HCT116 (cell line): Measurements from ENCODE around the gene SIDT1. TPM values are rescaled to one million over a fixed set of nuclear protein-coding genes. Genes with fewer than 3 reads are reported as not detected.

ENCODE experiments used
- ATAC-seq: fragments of 200-7000 bp; cut with Tn5 transposase; 2 replicates; pipeline ENCODE4 v1.9.1; 2020; ENCODE audit warnings: mild to moderate bottlenecking, moderate library complexity
- BruUV-seq: library from RNA; stranded (reverse); fragments of 400-500 nt; replicated peaks from 2 replicates; lab custom pipeline; 2021; lab: Mats Ljungman, UMichigan
- CTCF ChIA-PET: fragments of 300-600 bp; sonication (Branson Sonifier 250); formaldehyde crosslinking; loops from one replicate; lab custom pipeline; 2021; ENCODE audit warnings: antibody characterized with exemption; lab: Charles Lee
- POLR2A ChIA-PET: fragments of 300-600, 350-600 bp; sonication (Branson Sonifier 250); formaldehyde crosslinking; loops from one replicate; lab custom pipeline; 2021; ENCODE audit warnings: antibody characterized with exemption; lab: Charles Lee
- RAD21 ChIA-PET, 2 experiments: fragments of 300-600 bp; sonication (Branson Sonifier 250); formaldehyde crosslinking; loops; one replicate each; lab custom pipeline; 2023; ENCODE audit warnings: low total read pairs in 2 of 2; ENCODE audit not compliant: uncharacterized antibody in 2 of 2, unreplicated experiment in 2 of 2, low non-redundant PET in 1 of 2; lab: Charles Lee
- DNase-seq: peaks from one replicate; pipeline ENCODE4 v3.0.0-alpha.2; 2010; ENCODE audit warnings: low read depth, low spot score
- H2AFZ ChIP-seq: fragments of 200-600 bp; shearing (Covaris generic), sonication (generic); 2 replicates; pipeline ENCODE4 v1.6.1; 2017; ENCODE audit warnings: low read depth, mixed run types, mixed read lengths, antibody characterized with exemption, low read length; ENCODE audit not compliant: poor library complexity, severe bottlenecking
- H3K27ac ChIP-seq: 2 replicates; pipeline ENCODE4 v1.5.1; 2012; ENCODE audit warnings: low read depth, low read length
- H3K27me3 ChIP-seq: fragments of 200-600 bp; sonication (generic); 2 replicates; pipeline ENCODE4 v1.6.1; 2016; ENCODE audit warnings: mixed run types, low read length, mixed read lengths; ENCODE audit not compliant: insufficient read depth
- H3K36me3 ChIP-seq, 2 experiments: fragments of 200-500 bp in 1 of 2; fragments of 200-600 bp in 1 of 2; sonication (Bioruptor generic) in 1 of 2; sonication (generic) in 1 of 2; 2 replicates each; pipeline versions ENCODE4 v1.5.1 to v1.6.1; 2014 to 2016; ENCODE audit warnings: low read length in 2 of 2, inconsistent platforms in 1 of 2, mixed read lengths in 1 of 2, mixed run types in 1 of 2; ENCODE audit not compliant: insufficient read depth in 2 of 2, control insufficient read depth in 1 of 2
- H3K4me1 ChIP-seq, 2 experiments: fragments of 200-600 bp in 1 of 2; sonication (generic) in 1 of 2; 2 replicates each; pipeline versions ENCODE4 v1.5.1 to v1.6.1; 2012 to 2017; ENCODE audit warnings: low read length in 2 of 2, inconsistent platforms in 1 of 2, mild to moderate bottlenecking in 1 of 2, mixed read lengths in 1 of 2, mixed run types in 1 of 2, moderate library complexity in 1 of 2; ENCODE audit not compliant: insufficient read depth in 2 of 2, control insufficient read depth in 1 of 2
- H3K4me2 ChIP-seq: fragments of 200-600 bp; sonication (generic); 2 replicates; pipeline ENCODE4 v1.6.1; 2017; ENCODE audit warnings: mixed run types, low read length, mixed read lengths
- H3K4me3 ChIP-seq, 2 experiments: fragments of 200-600 bp in 1 of 2; sonication (generic) in 1 of 2; replicated peaks in 1 of 2; 2 replicates each; pipeline ENCODE4 v1.5.1; 2011 to 2016; ENCODE audit warnings: low read length in 2 of 2, control low read depth in 1 of 2, low read depth in 1 of 2, mild to moderate bottlenecking in 1 of 2, mixed read lengths in 1 of 2, mixed run types in 1 of 2
- H3K79me2 ChIP-seq: fragments of 200-600 bp; sonication (generic); 2 replicates; pipeline ENCODE4 v1.6.1; 2017; ENCODE audit warnings: mild to moderate bottlenecking, mixed run types, low read length, moderate library complexity, mixed read lengths; ENCODE audit not compliant: insufficient read depth
- H3K9ac ChIP-seq: fragments of 200-600 bp; sonication (generic); 2 replicates; pipeline ENCODE4 v1.6.1; 2016; ENCODE audit warnings: low read length, mixed read lengths
- H3K9me2 ChIP-seq: fragments of 200-600 bp; sonication (generic), shearing (Covaris generic); 2 replicates; pipeline ENCODE4 v1.6.1; 2017; ENCODE audit warnings: mixed run types, mild to moderate bottlenecking, moderate library complexity; ENCODE audit not compliant: insufficient read depth
- H3K9me3 ChIP-seq, 2 experiments: fragments of 200-500 bp in 1 of 2; fragments of 200-600 bp in 1 of 2; sonication (Bioruptor generic) in 1 of 2; sonication (generic) in 1 of 2; 2 replicates each; pipeline ENCODE4 v1.6.1; 2014 to 2017; ENCODE audit warnings: low read length in 2 of 2, mixed read lengths in 2 of 2, inconsistent platforms in 1 of 2, low read depth in 1 of 2, mild to moderate bottlenecking in 1 of 2, mixed run types in 1 of 2, moderate library complexity in 1 of 2; ENCODE audit not compliant: control insufficient read depth in 1 of 2, insufficient read depth in 1 of 2
- H4K20me1 ChIP-seq: fragments of 200-600 bp; sonication (generic), shearing (Covaris generic); 2 replicates; pipeline ENCODE4 v1.6.1; 2017; ENCODE audit warnings: mixed run types, mild to moderate bottlenecking, moderate library complexity; ENCODE audit not compliant: insufficient read depth
- CBX3 ChIP-seq: IDR thresholded peaks from 2 replicates; pipeline ENCODE4 v1.6.1; 2012; ENCODE audit warnings: low read depth
- CEBPB ChIP-seq: IDR thresholded peaks from 2 replicates; pipeline ENCODE4 v1.6.1; 2012; ENCODE audit warnings: low read depth
- CTCF ChIP-seq, 3 experiments: fragments of 200-600 bp in 1 of 3; sonication (generic) in 1 of 3; IDR thresholded peaks in 2 of 3; conservative IDR thresholded peaks in 1 of 3; 2 replicates each; pipeline ENCODE4 v1.5.1; 2012 to 2017; ENCODE audit warnings: low read depth in 2 of 3, low read length in 2 of 3, antibody characterized with exemption in 1 of 3, borderline replicate concordance in 1 of 3, control low read depth in 1 of 3, mild to moderate bottlenecking in 1 of 3, mixed read lengths in 1 of 3, mixed run types in 1 of 3, moderate library complexity in 1 of 3; ENCODE audit not compliant: insufficient read depth in 1 of 3
- SIN3A ChIP-seq: IDR thresholded peaks from 2 replicates; pipeline ENCODE4 v1.6.1; 2012; ENCODE audit warnings: low read depth
- ZBTB33 ChIP-seq: IDR thresholded peaks from 2 replicates; pipeline ENCODE4 v1.6.1; 2011; ENCODE audit warnings: mild to moderate bottlenecking, low read length, moderate library complexity; ENCODE audit not compliant: insufficient replicate concordance; ENCODE audit errors: extremely low read depth
- intact Hi-C: fragments of 100-400 bp; cut with micrococcal nuclease; formaldehyde crosslinking; loops from 2 replicates; pipeline ENCODE4 v1.10.0; 2022
- total RNA-seq: library from RNA; stranded (reverse); gene quantifications from one replicate; pipeline ENCODE4 v1.2.1, GENCODE V29; 2021; ENCODE audit not compliant: unreplicated experiment

Gene SIDT1
- total RNA-seq, 1 experiment from 2014 or later: not detected

GRCh38 chr3:113602256-113602655, 69.9 kb downstream of the SIDT1 start:
- no peaks in the 10 kb centered on the region for H3K36me3 ChIP-seq
- no peak for DNase-seq
- intact Hi-C loops: no loop called here
- H4K20me1 ChIP-seq: no peaks in the 10 kb centered on the region
- no peak overlapping the region for H3K4me3 ChIP-seq
- no peak overlapping the region for H2AFZ ChIP-seq
- POLR2A ChIA-PET: no interaction called here
- H3K27ac ChIP-seq: no peak overlapping the region
- TF ChIP-seq CTCF (IDR thresholded peaks at IDR 0.05 in 2 of 3, conservative IDR thresholded peaks at IDR 0.05 in 1 of 3; ENCODE audit: borderline replicate concordance in 1 of 3, insufficient read depth in 1 of 3, low read depth in 2 of 3, low read length in 2 of 3): no peak
- H3K9me2 ChIP-seq: no peaks in the 10 kb centered on the region
- no peak overlapping the region for H3K9ac ChIP-seq
- no TSS peak for BruUV-seq
- no peaks in the 10 kb centered on the region for H3K79me2 ChIP-seq
- ATAC-seq: no peak
- no peaks in the 10 kb centered on the region for H3K9me3 ChIP-seq
- RAD21 ChIA-PET: no interaction called here
- CTCF ChIA-PET: no interaction called here
- no peaks in the 10 kb centered on the region for H3K27me3 ChIP-seq
- H3K4me1 ChIP-seq: no peaks in the 10 kb centered on the region
- no peak overlapping the region for H3K4me2 ChIP-seq

GRCh38 chr3:113602836-113603235, 70.5 kb downstream of the SIDT1 start:
- no peaks in the 10 kb centered on the region for H3K4me1 ChIP-seq
- ChIA-PET CTCF (no interaction called here), POLR2A (no interaction called here), RAD21 (no interaction called here)
- H3K27me3 ChIP-seq: no peaks in the 10 kb centered on the region
- intact Hi-C loops: no loop called here
- no peak for ATAC-seq
- no peaks in the 10 kb centered on the region for H3K36me3 ChIP-seq
- no peaks in the 10 kb centered on the region for H4K20me1 ChIP-seq
- no TSS peak for BruUV-seq
- no peak overlapping the region for H3K4me2 ChIP-seq
- TF ChIP-seq SIN3A: no peak
- no peak for TF ChIP-seq CEBPB
- no peak for TF ChIP-seq CBX3
- no peak for TF ChIP-seq ZBTB33
- no peaks in the 10 kb centered on the region for H3K9me3 ChIP-seq
- no peaks in the 10 kb centered on the region for H3K79me2 ChIP-seq
- no peak for DNase-seq
- no peaks in the 10 kb centered on the region for H3K9me2 ChIP-seq
- no peak overlapping the region for H3K9ac ChIP-seq
- H3K27ac ChIP-seq: no peak overlapping the region
- H2AFZ ChIP-seq: no peak overlapping the region
- no peak overlapping the region for H3K4me3 ChIP-seq
